GM13977 (cell line): ENCODE measurements around the gene HAGH.

Source experiments
- DNase-seq: peaks from one replicate; pipeline ENCODE4 v3.0.0; 2012; ENCODE audit warnings: low spot score
- in situ Hi-C: fragments of 300-500 bp; cut with MboI; formaldehyde crosslinking; loops from one replicate; pipeline ENCODE4 v1.12.0; 2022; ENCODE audit warnings: low sequenced_read_pairs, low pct_unique_long_range_greater_than_20kb, mixed read lengths, inconsistent platforms; ENCODE audit not compliant: unreplicated experiment
- TF ChIP-seq, protein P1 (sequence below): IDR thresholded peaks from 2 replicates; pipeline ENCODE4 v1.5.1; 2012; ENCODE audit warnings: mild to moderate bottlenecking, control low read depth; ENCODE audit not compliant: insufficient read depth; ENCODE audit errors: extremely low read depth, missing control alignments

Gene HAGH

DNA sequence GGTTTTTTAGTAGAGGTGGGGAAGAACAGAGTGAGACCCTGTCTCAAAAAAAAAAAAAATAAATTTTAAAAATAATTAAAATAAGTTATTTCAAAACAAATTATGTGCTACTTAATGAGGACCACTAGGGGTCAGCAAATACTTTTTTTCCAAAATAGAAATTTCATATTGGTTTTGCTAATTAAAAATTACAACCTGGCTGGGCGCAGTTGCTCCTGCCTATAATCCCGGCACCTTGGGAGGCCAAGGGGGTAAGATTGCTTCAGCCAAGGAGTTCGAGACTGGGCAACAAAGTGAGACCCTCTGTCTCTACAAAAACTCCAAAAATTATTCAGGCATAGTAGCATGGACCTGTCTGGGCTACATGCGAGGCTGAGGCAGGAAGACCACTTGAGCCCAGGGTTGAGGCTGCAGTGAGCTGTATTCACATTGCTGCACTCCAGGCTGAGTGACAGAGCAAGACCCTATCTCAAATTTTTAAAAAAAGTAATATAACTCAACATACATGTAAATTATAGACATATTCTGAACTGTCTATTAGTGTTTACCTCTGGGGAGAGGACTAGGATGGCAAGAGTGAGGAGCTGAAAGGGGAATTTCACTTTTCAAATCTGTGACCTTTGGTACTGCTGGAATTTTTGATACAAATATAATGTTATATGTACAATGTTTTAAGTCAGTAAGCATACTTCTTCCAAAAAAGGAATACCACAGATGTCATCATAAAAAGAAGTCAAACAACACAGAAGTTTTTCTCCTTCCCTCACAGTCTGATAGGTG lies 37.2 kb upstream of the HAGH start:
- in situ Hi-C loops = loop anchor here (10.0 kb wide), 1 partner anchor 71 kb away; no protein-coding TSS in a partner anchor

DNA sequence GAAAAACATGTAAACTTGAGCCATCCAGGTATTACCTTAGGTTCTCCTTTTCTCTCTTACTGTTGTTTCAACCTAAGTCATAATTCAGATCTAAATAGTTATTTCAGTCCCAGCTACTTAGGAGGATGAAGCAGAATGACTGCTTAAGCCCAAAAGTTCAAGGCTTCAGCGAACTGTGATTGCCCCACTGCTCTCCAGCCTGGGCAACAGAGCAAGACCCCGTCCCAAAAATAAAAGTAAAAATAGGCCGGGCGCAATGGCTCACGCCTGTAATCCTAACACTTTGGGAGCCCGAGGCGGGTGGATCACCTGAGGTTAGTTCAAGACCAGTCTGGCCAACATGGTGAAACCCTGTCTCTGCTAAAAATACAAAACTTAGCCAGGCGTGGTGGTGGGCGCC lies 35.8 kb upstream of the HAGH start:
- in situ Hi-C loops = loop anchor here (10.0 kb wide), 1 partner anchor 72 kb away; no protein-coding TSS in a partner anchor
- no peak for DNase-seq
- TF ChIP-seq, protein P1, sequence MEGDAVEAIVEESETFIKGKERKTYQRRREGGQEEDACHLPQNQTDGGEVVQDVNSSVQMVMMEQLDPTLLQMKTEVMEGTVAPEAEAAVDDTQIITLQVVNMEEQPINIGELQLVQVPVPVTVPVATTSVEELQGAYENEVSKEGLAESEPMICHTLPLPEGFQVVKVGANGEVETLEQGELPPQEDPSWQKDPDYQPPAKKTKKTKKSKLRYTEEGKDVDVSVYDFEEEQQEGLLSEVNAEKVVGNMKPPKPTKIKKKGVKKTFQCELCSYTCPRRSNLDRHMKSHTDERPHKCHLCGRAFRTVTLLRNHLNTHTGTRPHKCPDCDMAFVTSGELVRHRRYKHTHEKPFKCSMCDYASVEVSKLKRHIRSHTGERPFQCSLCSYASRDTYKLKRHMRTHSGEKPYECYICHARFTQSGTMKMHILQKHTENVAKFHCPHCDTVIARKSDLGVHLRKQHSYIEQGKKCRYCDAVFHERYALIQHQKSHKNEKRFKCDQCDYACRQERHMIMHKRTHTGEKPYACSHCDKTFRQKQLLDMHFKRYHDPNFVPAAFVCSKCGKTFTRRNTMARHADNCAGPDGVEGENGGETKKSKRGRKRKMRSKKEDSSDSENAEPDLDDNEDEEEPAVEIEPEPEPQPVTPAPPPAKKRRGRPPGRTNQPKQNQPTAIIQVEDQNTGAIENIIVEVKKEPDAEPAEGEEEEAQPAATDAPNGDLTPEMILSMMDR = no peak

More for the DNA sequence above, 37.2 kb upstream of the HAGH start:
- TF ChIP-seq, protein P1 = peak; percentile 30
- DNase-seq = no peak

DNA sequence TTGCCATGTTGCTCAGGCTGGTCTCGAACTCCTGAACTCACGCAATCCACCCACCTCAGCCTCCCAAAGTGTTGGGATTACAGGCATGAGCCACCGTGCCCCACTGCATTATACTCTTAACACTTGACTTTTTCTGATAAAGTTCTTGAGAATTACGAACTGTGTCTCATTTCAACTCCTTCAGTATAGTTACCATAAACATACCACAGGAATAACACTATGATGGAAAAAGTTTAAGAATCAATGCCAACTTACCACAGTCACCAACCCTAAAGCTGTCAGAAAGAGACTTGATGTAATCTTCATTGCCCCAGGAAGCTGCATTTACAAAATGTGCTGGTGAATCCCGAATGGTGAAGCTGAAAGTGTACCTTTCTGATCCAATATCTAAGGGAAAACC lies 35.1 kb upstream of the HAGH start:
- TF ChIP-seq, protein P1 = no peak
- in situ Hi-C loops = loop anchor here (10.0 kb wide), 1 partner anchor 73 kb away; no protein-coding TSS in a partner anchor
- no peak for DNase-seq

DNA sequence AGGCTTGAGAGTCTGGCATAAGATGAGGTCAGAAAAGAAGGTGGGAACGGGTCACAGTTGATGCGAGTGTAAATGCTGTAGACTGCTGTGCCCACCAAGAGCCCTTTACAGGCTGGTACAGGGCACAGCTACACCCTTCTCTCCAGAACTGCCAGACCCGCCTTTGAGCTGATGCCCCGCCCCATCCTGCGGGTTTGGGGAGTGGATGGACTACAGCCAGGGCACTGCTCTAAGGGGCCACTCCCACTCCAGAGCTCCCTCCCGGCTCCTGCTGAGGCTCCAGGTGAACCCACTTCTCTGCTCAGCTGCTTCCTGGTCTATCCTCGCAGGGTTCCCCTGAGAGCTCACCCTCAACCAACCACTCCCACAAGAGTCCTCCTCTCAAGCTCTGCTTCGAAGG lies 33.0 kb upstream of the HAGH start:
- TF ChIP-seq, protein P1 = no peak

DNA sequence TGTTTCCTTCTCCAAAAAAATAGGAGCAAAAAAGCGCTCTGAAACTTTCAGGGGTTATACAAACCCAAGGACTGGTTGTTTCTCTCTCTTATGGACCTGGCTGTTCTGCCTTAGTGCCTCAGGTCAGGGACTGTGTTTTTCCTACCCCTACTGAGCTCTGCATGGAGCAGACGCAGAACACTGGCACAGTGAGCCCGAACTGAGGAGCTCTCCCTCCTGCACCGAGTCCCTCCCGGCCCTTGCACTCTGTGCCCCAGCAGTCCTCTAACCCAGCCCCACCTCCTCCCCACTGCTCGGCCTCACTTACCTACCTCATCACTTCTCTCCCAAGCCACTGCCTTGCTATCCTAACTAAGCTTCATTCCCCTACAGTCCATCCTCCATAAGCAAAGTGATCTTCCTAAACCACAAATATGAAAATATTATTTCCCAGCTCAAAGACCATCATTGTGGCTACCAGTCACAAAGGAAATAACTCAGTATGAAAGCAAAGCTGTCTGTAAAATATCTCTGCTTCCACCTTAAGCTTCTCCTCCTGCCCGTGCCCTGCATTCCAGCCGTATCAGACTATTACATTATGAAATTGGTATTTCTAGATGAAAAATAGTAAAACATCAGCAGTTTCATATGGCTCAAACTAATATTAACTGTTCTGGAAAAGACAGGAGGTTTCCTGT lies 31.7 kb upstream of the HAGH start:
- in situ Hi-C loops = no loop called here
- TF ChIP-seq, protein P1 = no peak
- no peak for DNase-seq

More for the DNA sequence above, 33.0 kb upstream of the HAGH start:
- in situ Hi-C loops = loop anchor here (10.0 kb wide), 1 partner anchor 75 kb away; no protein-coding TSS in a partner anchor
- DNase-seq = no peak

DNA sequence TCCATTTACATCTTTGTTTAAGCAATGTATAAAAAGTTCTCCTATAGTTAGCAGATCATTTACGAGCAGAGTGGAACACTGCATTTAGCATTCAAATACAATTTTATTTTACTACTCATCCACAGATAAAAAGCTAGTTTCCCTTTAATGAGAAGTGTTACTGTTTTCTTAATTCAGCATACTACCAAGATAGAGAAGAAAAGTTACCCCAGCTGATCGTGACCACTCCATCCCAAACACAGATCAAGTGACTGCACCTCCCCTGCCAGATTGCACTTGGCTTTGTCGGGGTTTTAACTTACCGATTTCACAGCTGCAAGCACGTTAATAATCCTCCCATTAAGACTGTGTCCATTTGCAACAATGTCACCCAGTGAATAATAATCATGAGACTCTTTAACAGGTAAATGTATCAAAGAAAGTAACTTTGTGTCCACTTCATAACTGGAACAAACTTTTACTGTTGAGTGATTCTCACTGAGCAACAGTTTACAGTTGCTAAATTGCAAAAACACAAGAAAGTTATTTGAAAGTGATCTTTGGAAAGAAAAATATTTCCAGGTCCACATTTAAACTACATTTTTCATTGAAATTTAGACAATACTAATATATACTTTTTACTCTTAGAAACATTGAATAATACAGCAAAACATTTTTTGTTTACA lies 30.9 kb upstream of the HAGH start:
- in situ Hi-C loops = no loop called here
- no peak for DNase-seq
- TF ChIP-seq, protein P1 = no peak
